Lower leg skin (tissue), 4 donors: ENCODE data around the gene TIMM17A. TPM values are rescaled to one million over a fixed set of nuclear protein-coding genes. Genes with fewer than 3 reads are reported as not detected.
"Not testable (repeated sequence)": the region's sequence is repeated elsewhere in the genome, so short reads cannot be mapped to it uniquely, and the experiment has no call there.

Source experiments
- DNase-seq, 2 donors: peaks; one replicate each; pipeline ENCODE4 v3.0.0-alpha.2; 2019; ENCODE audit warnings: low spot score in 2 of 2
- H3K4me3 ChIP-seq: fragments of 200-600 bp; sonication (generic); 2 replicates; pipeline ENCODE4 v1.5.1; 2017; ENCODE audit warnings: mild to moderate bottlenecking, low read depth; ENCODE audit not compliant: poor library complexity, severe bottlenecking
- POLR2A ChIP-seq, 2 donors: fragments of 450-650 bp; IDR thresholded peaks; one replicate each; pipeline ENCODE4 v1.6.1; 2016 to 2017; ENCODE audit warnings: antibody characterized with exemption in 2 of 2, mild to moderate bottlenecking in 1 of 2, moderate library complexity in 1 of 2
- WGBS, 2 donors: methylation state at CpG; one replicate each; pipeline ENCODE4 v1.1.5; 2018; 5-methylcytosine and 5-hydroxymethylcytosine counted together
- intact Hi-C: fragments of 100-400 bp; cut with DNase I; formaldehyde crosslinking; loops from one replicate; pipeline ENCODE4 v1.15.0; 2023; ENCODE audit warnings: low total_unique reads
- total RNA-seq, 4 donors: library from RNA; depleted of rRNA; stranded (reverse); fragments of >200 nt; gene quantifications; one replicate each; pipeline ENCODE4 v1.1.0, GENCODE V29; 2016
- TF ChIP-seq, protein P1 (sequence below), 3 donors: fragments of 450-650 bp; IDR thresholded peaks; one replicate each; pipeline ENCODE4 v1.5.1; 2016; ENCODE audit warnings: antibody characterized with exemption in 3 of 3, mild to moderate bottlenecking in 3 of 3, moderate library complexity in 2 of 3

TIMM17A gene
- total RNA-seq, 4 donors from 2014 or later = 18.7 to 22.4 (median 20.2) TPM

DNA sequence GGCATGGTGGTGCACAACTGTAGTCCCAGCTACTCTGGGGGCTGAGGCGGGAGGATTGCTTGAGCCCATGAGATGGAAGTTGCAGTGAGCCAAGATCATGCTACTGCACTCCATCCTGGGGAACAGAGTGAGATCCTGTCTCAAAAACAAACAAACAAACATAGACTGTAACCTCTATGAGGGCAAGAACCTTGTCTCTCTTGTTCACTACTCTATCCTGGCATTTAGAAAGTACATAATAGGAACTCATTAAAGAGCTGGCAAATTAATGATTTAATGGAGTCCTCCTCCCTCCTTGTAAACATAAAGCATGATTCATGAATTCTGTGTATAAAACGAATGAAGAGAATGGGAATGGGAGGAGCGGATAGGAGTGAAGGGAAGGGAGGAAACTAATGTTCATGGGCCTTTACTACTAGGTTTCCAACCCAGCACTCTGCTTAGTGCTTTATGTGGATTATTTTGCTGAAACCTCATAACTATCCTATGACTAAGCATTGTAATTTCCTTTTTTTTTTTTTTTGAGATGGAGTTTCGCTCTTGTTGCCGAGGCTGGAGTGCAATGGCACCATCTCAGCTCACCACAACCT lies 17.6 kb upstream of the TIMM17A start:
- WGBS, 2 donors = 55 to 57% methylated on average over 5 of the region's 5 CpGs
- no peak for DNase-seq
- intact Hi-C loops = no loop called here
- no peak overlapping the region for H3K4me3 ChIP-seq
- TF ChIP-seq, protein P1, sequence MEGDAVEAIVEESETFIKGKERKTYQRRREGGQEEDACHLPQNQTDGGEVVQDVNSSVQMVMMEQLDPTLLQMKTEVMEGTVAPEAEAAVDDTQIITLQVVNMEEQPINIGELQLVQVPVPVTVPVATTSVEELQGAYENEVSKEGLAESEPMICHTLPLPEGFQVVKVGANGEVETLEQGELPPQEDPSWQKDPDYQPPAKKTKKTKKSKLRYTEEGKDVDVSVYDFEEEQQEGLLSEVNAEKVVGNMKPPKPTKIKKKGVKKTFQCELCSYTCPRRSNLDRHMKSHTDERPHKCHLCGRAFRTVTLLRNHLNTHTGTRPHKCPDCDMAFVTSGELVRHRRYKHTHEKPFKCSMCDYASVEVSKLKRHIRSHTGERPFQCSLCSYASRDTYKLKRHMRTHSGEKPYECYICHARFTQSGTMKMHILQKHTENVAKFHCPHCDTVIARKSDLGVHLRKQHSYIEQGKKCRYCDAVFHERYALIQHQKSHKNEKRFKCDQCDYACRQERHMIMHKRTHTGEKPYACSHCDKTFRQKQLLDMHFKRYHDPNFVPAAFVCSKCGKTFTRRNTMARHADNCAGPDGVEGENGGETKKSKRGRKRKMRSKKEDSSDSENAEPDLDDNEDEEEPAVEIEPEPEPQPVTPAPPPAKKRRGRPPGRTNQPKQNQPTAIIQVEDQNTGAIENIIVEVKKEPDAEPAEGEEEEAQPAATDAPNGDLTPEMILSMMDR (IDR thresholded peaks at IDR 0.05) = no peak
- TF ChIP-seq POLR2A (IDR thresholded peaks at IDR 0.05) = no peak

DNA sequence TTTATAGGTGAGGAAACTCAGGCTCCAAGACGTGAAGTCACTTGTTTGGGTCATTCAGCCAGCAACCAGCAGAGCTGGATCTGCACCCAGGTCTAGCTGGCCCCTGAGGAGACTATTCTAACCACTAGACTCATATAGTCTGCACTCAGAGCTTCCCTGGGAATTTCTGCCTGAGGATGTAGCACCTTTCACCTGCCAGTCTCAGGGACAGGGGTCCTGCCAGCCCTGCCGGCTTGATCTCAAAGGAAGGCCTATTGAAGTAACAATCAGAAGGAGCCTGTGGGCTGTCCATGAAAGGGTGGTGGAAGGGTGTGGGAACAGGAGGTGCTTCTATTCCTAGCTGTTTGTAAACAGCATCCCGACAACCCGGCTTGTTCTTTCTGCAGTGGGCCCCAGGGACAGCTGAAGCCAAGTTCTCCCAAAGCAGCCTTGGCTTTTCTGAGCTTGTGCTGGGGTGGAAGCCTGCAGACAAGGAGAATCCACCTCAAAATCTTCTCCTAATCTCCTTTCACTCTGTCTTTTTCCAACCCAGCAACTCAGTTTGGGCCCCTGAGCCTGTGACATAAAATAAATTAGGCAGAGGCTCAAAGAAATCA lies 16.8 kb upstream of the TIMM17A start:
- peak in 1 of 2 donors; percentile 82 for DNase-seq
- intact Hi-C loops = no loop called here
- TF ChIP-seq, protein P1 (IDR thresholded peaks at IDR 0.05) = no peak
- no peak for TF ChIP-seq POLR2A (IDR thresholded peaks at IDR 0.05)
- no peak overlapping the region for H3K4me3 ChIP-seq
- WGBS, 2 donors = 51 to 54% methylated on average over 4 of the region's 4 CpGs

DNA sequence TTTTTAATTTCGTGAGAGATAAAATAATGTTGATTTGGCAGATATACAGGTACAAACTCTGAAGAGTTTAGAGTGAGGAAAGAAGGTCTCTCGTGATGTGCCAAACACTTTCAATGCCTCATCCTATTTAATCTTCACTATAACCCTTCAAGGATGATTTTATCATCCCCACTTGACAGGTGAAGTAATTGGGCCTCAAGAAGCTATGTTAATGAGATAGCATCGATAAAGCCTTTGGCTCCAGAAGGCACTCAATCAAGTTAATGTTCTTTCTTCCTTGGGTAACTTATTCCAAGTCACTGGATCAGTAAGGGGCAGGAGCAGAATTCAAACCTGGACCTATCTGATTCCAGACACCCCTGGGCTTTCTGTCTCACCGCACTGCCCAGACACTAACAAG lies 16.2 kb upstream of the TIMM17A start:
- TF ChIP-seq, protein P1 (IDR thresholded peaks at IDR 0.05) = no peak
- TF ChIP-seq POLR2A (IDR thresholded peaks at IDR 0.05) = no peak
- DNase-seq = peak in 1 of 2 donors; percentile 39

DNA sequence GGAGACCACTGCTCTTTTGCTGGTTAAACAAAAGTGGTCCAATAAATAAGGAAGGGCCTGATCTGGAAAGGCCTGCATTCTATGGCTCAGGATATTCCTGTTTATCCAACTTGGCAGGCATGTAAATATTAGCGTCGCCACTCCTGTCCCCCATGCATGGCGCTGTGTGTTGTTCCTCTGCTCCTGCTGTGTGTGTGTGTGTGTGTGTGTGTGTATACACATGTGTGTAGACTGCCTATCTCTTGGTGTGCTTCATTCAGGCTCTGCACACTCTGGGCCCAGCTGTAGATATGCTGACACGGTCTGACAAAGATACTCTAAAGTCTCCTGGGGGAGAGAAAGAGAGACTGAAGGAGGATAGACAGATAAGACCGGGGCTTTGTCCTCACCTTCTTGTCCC lies 15.7 kb upstream of the TIMM17A start:
- peak in 1 of 2 donors; percentile 32 for DNase-seq
- intact Hi-C loops = no loop called here
- TF ChIP-seq POLR2A (IDR thresholded peaks at IDR 0.05) = no peak
- TF ChIP-seq, protein P1 (IDR thresholded peaks at IDR 0.05) = no peak
- no peak overlapping the region for H3K4me3 ChIP-seq
- WGBS, 2 donors = 67 to 72% methylated on average over 5 of the region's 5 CpGs

More for the DNA sequence above, 16.2 kb upstream of the TIMM17A start:
- 40 to 50% methylated on average over 4 of the region's 4 CpGs for WGBS, 2 donors
- intact Hi-C loops = no loop called here
- H3K4me3 ChIP-seq = no peak overlapping the region

DNA sequence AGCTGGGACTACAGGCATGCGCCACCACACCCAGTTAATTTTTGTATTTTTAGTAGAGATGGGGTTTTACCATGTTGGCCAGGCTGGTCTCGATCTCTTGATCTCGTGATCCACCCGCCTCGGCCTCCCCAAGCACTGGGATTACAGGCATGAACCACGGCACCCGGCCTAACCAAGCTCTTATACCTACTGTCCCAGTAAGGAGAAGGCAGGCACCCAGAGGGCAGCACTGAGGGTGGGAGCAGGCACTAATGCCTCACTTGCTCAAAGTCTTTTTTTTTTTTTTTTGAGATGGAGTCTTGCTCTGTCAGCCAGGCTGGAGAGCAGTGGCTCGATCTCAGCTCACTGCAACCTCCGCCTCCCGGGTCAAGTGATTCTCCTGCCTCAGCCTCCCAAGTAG lies 15.0 kb upstream of the TIMM17A start:
- DNase-seq = peak in 1 of 2 donors; percentile 70
- intact Hi-C loops, H3K4me3 ChIP-seq: not testable (repeated sequence)
- 94 to 95% methylated on average over 10 of the region's 10 CpGs for WGBS, 2 donors

DNA sequence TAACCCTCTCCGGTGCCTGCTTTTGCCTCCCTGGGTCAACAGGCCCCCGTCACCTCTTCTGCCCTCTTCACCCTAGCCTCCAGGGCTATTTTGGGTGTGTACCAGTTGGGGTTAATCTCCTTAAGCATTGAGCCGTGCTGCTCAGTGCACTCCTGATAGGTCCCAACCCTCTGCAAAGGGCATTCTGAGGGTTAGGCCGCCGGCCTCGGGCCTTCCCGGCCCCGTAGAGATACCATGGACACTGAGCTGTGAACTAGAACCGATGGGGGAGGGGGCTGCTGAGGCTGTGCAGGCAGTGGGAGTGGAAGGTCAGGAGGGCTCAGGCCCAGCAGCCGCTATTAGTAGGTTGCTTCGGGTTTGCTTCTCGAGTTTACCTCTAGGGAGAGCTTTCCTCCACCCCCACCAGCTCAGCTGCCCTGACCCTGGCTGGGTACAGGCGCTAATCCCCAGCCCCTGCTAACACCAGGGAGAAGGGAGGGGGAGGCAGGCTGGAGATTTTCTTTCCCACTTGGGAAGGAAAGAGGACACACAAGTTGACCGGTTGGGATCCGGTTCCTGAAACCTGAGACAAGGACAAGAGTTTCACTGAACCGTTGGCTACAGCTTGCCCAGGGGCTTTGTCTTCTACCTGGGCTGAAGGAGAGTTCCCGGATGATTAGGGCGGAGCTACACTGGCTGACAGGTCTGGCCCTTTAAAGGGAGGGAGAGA lies 13.7 kb upstream of the TIMM17A start:
- no peak for TF ChIP-seq POLR2A (IDR thresholded peaks at IDR 0.05)
- TF ChIP-seq, protein P1 (IDR thresholded peaks at IDR 0.05) = no peak
- peak in 1 of 2 donors; percentile 61 for DNase-seq
- WGBS, 2 donors = 67 to 78% methylated on average over 18 of the region's 18 CpGs
- no peak overlapping the region for H3K4me3 ChIP-seq
- intact Hi-C loops = no loop called here
